Left ventricle myocardium inferior (tissue), 1 donor: ENCODE measurements around the gene IYD. TPM values are rescaled to one million over a fixed set of nuclear protein-coding genes. Genes with fewer than 3 reads are reported as not detected.
"Not testable (repeated sequence)": the region's sequence is repeated elsewhere in the genome, so short reads cannot be mapped to it uniquely, and the experiment has no call there.

ENCODE experiments used
- DNase-seq: peaks from one replicate; pipeline ENCODE4 v3.0.0-alpha.2; 2020
- H3K27ac ChIP-seq: fragments of 200-600 bp; replicated peaks from 2 replicates; pipeline ENCODE4 v1.8.0; 2021
- H3K27me3 ChIP-seq: fragments of 200-600 bp; 2 replicates; pipeline ENCODE4 v1.8.0; 2021; ENCODE audit warnings: low read depth
- H3K36me3 ChIP-seq: fragments of 200-600 bp; 2 replicates; pipeline ENCODE4 v1.8.0; 2021
- H3K4me1 ChIP-seq: fragments of 200-600 bp; 2 replicates; pipeline ENCODE4 v1.8.0; 2021
- H3K4me3 ChIP-seq: fragments of 200-600 bp; 2 replicates; pipeline ENCODE4 v1.8.0; 2021; ENCODE audit warnings: mild to moderate bottlenecking, moderate library complexity
- H3K9me3 ChIP-seq: fragments of 200-600 bp; replicated peaks from 2 replicates; pipeline ENCODE4 v1.8.0; 2021
- intact Hi-C: fragments of 100-400 bp; cut with micrococcal nuclease; formaldehyde crosslinking; loops from one replicate; pipeline ENCODE4 v1.11.0; 2022
- total RNA-seq: library from RNA; stranded (reverse); fragmentation: NEBNext Ultra II Directional; extraction: Animal tissue kit (Norgen Biotek cat#: 25700); gene quantifications from one replicate; pipeline ENCODE4 v1.2.1, GENCODE V29; 2021
- TF ChIP-seq, protein P1 (sequence below): fragments of 200-600 bp; IDR thresholded peaks from 2 replicates; pipeline ENCODE4 v1.8.0; 2021; ENCODE audit warnings: antibody characterized with exemption, mild to moderate bottlenecking, borderline replicate concordance
- donor health status: DM: no; HTN: yes; CAD: no; lungs with severe emphysema.

Gene IYD
- total RNA-seq, 1 donor from 2014 or later: not detected

DNA sequence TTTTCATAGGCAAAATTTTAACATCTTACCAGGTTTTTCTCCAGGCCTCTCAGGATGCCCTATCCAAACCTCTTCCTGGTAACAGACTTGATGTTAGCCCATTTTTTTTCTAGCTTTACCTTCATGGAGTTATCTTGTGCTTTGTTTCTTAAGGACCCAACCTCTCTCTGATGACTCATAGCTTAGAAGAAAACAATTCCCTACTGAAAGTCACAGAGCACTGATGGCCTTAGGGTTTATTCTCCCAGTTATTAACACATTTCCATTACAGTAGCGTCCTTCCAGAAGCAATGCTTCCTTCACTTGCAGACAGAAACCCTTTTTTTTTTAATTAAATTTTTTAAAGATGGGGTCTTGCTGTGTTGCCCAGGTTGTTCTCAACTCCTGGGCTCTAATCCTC lies 79.4 kb downstream of the IYD start:
- TF ChIP-seq, protein P1, sequence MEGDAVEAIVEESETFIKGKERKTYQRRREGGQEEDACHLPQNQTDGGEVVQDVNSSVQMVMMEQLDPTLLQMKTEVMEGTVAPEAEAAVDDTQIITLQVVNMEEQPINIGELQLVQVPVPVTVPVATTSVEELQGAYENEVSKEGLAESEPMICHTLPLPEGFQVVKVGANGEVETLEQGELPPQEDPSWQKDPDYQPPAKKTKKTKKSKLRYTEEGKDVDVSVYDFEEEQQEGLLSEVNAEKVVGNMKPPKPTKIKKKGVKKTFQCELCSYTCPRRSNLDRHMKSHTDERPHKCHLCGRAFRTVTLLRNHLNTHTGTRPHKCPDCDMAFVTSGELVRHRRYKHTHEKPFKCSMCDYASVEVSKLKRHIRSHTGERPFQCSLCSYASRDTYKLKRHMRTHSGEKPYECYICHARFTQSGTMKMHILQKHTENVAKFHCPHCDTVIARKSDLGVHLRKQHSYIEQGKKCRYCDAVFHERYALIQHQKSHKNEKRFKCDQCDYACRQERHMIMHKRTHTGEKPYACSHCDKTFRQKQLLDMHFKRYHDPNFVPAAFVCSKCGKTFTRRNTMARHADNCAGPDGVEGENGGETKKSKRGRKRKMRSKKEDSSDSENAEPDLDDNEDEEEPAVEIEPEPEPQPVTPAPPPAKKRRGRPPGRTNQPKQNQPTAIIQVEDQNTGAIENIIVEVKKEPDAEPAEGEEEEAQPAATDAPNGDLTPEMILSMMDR: no peak
- intact Hi-C loops: no loop called here
- Histone ChIP-seq H3K27ac (no peak overlapping the region), H3K4me1 (peaks cover 11% of the 10 kb centered on the region), H3K9me3 (no peaks in the 10 kb centered on the region), H3K27me3 (no peaks in the 10 kb centered on the region), H3K36me3 (no peaks in the 10 kb centered on the region), H3K4me3 (no peak overlapping the region)
- no peak for DNase-seq

DNA sequence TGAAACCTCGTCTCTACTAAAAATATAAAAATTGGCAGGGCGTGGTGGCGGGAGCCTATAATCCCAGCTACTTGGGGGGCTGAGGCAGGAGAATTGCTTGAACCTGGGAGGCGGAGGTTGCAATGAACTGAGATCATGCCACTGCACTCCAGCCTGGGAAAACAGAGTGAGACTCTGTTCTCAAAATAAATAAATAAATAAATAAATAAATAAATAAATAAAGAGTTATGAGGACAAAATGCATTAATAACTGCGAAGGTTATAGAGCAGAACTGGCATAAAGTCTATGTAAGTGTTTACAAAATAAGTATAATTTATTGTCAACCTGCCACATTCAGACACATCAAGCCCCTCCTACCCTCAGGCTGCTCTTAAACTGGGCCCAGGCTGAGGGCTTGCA lies 80.2 kb downstream of the IYD start:
- H3K27ac ChIP-seq, DNase-seq, H3K9me3 ChIP-seq, H3K27me3 ChIP-seq, H3K4me3 ChIP-seq, H3K36me3 ChIP-seq, intact Hi-C loops: not testable (repeated sequence)
- peaks cover 18% of the 10 kb centered on the region for H3K4me1 ChIP-seq

DNA sequence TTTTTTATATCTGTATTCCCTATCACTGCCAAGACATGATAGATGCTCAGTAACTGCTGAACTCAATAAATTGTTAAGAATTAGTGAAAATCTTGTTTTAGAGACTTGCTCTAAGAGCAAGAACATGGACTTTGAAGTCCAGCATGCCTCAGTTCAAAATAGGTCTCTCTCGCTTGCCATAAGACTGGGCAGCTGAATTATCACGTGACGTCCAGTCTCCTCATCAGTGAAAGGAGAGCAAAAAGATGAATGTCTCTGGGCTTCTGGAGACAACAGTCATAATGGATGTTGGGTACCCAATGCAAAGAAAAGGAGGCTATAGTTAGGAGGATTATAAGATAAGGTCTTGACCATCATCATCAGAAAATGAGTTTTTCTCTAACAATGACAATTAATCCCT lies 82.1 kb downstream of the IYD start:
- TF ChIP-seq, protein P1: no peak
- DNase-seq: no peak
- intact Hi-C loops: no loop called here

DNA sequence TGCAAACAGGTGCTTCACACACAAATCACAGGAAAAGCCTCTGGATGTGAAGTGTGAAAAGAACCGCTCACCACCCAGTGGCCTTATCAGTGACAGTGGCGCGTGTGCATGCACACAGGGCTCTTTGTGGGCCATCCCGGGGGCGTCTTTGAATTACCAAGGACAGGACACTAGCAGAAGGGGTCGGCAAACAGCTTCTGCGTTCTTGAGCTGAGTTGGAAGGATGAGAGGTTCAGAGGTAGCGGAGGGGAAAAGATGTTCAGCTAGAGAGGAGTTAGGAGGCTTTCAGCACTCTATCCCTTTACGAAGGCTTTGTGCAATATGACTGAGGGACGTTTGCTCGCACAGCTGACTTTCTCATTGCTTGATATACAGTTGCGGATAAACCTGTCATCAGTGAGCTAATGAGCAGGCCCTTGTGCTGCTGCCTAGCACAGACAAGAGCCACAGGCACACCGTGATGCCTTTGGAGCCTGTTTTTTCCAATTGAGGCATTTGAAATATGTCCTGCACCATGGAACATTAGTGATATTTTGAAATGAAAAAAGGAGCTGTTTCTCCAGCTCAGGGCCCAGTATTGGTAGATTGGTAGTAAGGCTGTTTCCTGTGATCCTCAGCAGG lies 83.1 kb downstream of the IYD start:
- Histone ChIP-seq H3K4me3 (no peak overlapping the region), H3K4me1 (peaks cover 24% of the 10 kb centered on the region), H3K36me3 (no peaks in the 10 kb centered on the region), H3K9me3 (no peaks in the 10 kb centered on the region), H3K27me3 (no peaks in the 10 kb centered on the region), H3K27ac (peak overlapping the region; percentile 74)
- DNase-seq: no peak
- TF ChIP-seq, protein P1: no peak
- intact Hi-C loops: no loop called here

More for the DNA sequence above, 82.1 kb downstream of the IYD start:
- Histone ChIP-seq H3K27me3 (no peaks in the 10 kb centered on the region), H3K4me1 (peaks cover 18% of the 10 kb centered on the region), H3K9me3 (no peaks in the 10 kb centered on the region), H3K4me3 (no peak overlapping the region), H3K36me3 (no peaks in the 10 kb centered on the region), H3K27ac (no peak overlapping the region)

DNA sequence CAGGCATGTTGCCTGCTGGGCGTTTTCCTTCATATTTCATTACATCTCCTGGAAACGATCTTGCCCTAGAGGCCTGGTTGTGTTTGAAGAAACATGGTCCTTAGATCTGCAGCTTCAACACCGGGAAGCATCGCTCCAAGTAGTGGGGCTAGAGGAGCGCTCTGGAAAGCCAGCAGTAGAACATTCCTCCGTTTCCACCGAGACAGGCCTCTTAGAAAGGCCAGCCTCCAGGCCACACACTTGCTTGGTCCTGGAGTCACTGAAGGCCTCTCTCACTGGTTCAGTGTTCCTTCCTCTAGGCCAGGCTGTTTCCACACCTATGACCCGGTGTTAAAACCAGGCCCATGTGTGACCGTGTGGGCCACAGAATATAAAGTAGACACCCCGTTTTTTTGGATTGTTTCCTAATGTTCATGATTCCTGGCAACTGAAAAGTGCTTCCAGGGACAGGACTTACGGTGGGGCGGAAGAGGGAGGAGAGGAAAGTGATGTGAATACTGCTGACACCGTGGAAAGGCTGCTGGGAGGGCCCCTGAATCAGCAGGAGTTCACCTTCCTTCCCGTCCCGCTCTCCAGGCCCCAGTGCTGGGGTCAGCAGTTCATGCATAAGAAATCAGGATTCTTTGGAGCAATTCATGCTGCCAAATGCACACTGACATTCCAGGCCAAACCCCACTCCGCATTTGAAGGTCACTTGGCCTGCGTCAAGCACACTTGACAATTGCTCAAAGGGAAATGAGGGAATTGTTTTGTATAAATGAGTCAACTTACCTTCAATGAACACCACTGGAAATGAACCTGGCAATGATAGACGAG lies 83.8 kb downstream of the IYD start:
- H3K27me3 ChIP-seq: no peaks in the 10 kb centered on the region
- DNase-seq: peak; percentile 46
- H3K27ac ChIP-seq: peak overlapping the region; percentile 74
- TF ChIP-seq, protein P1: no peak
- intact Hi-C loops: no loop called here
- no peaks in the 10 kb centered on the region for H3K36me3 ChIP-seq
- no peaks in the 10 kb centered on the region for H3K9me3 ChIP-seq
- no peak overlapping the region for H3K4me3 ChIP-seq
- peaks cover 27% of the 10 kb centered on the region for H3K4me1 ChIP-seq

DNA sequence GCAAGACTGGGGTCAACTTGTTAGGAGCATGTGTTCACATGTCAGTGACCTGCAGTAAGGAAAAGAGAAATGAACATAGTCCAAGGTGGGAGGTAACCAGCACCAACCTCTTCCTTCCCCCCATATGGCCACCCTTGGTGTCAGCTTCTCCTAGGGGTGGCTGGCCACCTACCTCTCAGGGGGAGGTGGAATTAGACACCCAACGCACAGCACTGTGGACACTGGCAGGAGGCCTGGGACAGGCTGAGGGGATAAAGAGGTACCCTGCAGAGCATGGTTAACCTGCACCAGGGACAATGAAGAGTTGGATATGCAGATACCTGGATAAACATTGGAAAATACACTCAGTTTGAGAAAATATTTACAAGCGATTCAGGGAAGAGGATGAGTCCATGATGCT lies 84.5 kb downstream of the IYD start:
- intact Hi-C loops: no loop called here

More for the DNA sequence above, 84.5 kb downstream of the IYD start:
- Histone ChIP-seq H3K36me3 (no peaks in the 10 kb centered on the region), H3K9me3 (no peaks in the 10 kb centered on the region), H3K27me3 (no peaks in the 10 kb centered on the region), H3K27ac (peak overlapping the region; percentile 74), H3K4me1 (peaks cover 27% of the 10 kb centered on the region), H3K4me3 (no peak overlapping the region)
- no peak for DNase-seq
- TF ChIP-seq, protein P1: no peak
